AG09319 (cell line): ENCODE measurements around the gene PGBD4.

Experiments used
- DNase-seq: peaks from one replicate; pipeline ENCODE4 v3.0.0-alpha.2; 2010; ENCODE audit warnings: low read depth; ENCODE audit errors: extremely low read depth
- CTCF ChIP-seq: IDR thresholded peaks from 2 replicates; pipeline ENCODE4 v1.5.1; 2011; ENCODE audit warnings: low read depth, mild to moderate bottlenecking, inconsistent platforms, low read length, moderate library complexity

PGBD4 gene

GRCh38 chr15:34064438-34064837 is 37.4 kb upstream of the PGBD4 start:
- DNase-seq, result no peak
- TF ChIP-seq CTCF, result no peak

GRCh38 chr15:34065261-34065660 is 36.6 kb upstream of the PGBD4 start:
- no peak for TF ChIP-seq CTCF
- no peak for DNase-seq

GRCh38 chr15:34065941-34066340 is 35.9 kb upstream of the PGBD4 start:
- DNase-seq, result no peak
- TF ChIP-seq CTCF, result no peak

- DNase-seq, result no peak
- no peak for TF ChIP-seq CTCF
These were observed 31.9 kb upstream of the PGBD4 start for GRCh38 chr15:34070003-34070402.

- DNase-seq, result no peak
- TF ChIP-seq CTCF, result no peak
These were observed 25.1 kb upstream of the PGBD4 start for GRCh38 chr15:34076785-34077184.

GRCh38 chr15:34078900-34079299 is 23.0 kb upstream of the PGBD4 start:
- TF ChIP-seq CTCF, result no peak
- no peak for DNase-seq

GRCh38 chr15:34079904-34080303 is 22.0 kb upstream of the PGBD4 start:
- no peak for TF ChIP-seq CTCF
- DNase-seq, result no peak
